ENCODE data around the gene BPIFB1. TPM values are rescaled to one million over a fixed set of nuclear protein-coding genes. Genes with fewer than 3 reads are reported as not detected.

BPIFB1 gene
- total and polyA plus RNA-seq, 2 of the 13 experiments (the other 11 are each of a cell fraction or from before 2014, with no cell fraction given) = 0.82 to 4.4 TPM

DNA sequence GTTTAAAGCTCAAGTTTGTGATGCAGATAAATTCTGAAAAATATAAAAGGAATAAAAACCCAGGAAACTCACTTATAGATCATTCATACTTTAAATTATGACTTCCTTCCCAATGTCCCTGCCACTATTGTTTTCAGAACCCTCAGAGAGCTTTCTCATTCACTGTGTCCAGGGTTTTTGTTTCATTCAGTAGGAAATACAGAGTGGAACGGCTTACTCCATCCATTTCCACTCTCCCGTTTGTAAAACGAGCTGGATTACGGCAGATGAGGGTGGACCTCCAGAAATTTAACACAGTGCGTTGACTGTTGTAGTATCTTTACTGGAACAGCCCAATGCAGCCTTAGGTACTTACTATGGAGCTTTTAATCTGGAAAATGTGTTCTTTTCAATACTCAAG lies 23.6 kb upstream of the BPIFB1 start:
- no peaks in the 10 kb centered on the region for H3K9me3 ChIP-seq (ENCODE audit: low read length)
- ATAC-seq (no peak), DNase-seq (ENCODE audit: low spot score) (no peak), FAIRE-seq (no peak)
- no peaks in the 10 kb centered on the region for H4K20me1 ChIP-seq (ENCODE audit: insufficient read depth, low read length)
- H3K4me3 ChIP-seq (replicated peaks in 1 of 3; ENCODE audit: insufficient read depth in 1 of 3, low read depth in 2 of 3, low read length in 3 of 3) = no peak overlapping the region
- H2AFZ ChIP-seq (ENCODE audit: low read length) = no peak overlapping the region
- no peaks in the 10 kb centered on the region for H3K36me3 ChIP-seq (replicated peaks in 1 of 2; ENCODE audit: control insufficient read depth in 1 of 2, insufficient read depth in 2 of 2, low read length in 2 of 2)
- intact Hi-C loops (cut with micrococcal nuclease; ENCODE audit: unreplicated experiment) (no loop called here), in situ Hi-C loops (cut with HindIII; ENCODE audit: extremely low pct_ligation_motif_present, low pct_unique_long_range_greater_than_20kb) (no loop called here)
- H3K27me3 ChIP-seq (ENCODE audit: control insufficient read depth in 1 of 2, insufficient read depth in 2 of 2, low read length in 2 of 2) = peaks cover 0 to 14% of the 10 kb centered on the region in 2 experiments; a peak in 2 of 5 replicates
- no peak overlapping the region for H3K4me2 ChIP-seq (ENCODE audit: low read depth, low read length)
- BruUV-seq (replicated peaks) = no TSS peak
- H3K9ac ChIP-seq (ENCODE audit: insufficient read depth, low read depth, low read length) = no peak overlapping the region
- TF ChIP-seq, protein P1, sequence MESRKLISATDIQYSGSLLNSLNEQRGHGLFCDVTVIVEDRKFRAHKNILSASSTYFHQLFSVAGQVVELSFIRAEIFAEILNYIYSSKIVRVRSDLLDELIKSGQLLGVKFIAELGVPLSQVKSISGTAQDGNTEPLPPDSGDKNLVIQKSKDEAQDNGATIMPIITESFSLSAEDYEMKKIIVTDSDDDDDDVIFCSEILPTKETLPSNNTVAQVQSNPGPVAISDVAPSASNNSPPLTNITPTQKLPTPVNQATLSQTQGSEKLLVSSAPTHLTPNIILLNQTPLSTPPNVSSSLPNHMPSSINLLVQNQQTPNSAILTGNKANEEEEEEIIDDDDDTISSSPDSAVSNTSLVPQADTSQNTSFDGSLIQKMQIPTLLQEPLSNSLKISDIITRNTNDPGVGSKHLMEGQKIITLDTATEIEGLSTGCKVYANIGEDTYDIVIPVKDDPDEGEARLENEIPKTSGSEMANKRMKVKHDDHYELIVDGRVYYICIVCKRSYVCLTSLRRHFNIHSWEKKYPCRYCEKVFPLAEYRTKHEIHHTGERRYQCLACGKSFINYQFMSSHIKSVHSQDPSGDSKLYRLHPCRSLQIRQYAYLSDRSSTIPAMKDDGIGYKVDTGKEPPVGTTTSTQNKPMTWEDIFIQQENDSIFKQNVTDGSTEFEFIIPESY (CRISPR knock-in tag; IDR thresholded peaks at IDR 0.05) = no peak
- no peak for TF ChIP-seq KAT7 (CRISPR knock-in tag; IDR thresholded peaks at IDR 0.05; ENCODE audit: borderline replicate concordance)
- no peak for TF ChIP-seq ZNF274 (CRISPR knock-in tag; IDR thresholded peaks at IDR 0.05)
- POLR2A ChIA-PET = no interaction called here
- 24% methylated on average over 5 of the region's 5 CpGs for whole genome bisulfite sequencing (ENCODE audit: low lambda C conversion rate)
- CTCF ChIA-PET (ENCODE audit: low intra/inter-chr PET ratio, low total read pairs) = no interaction called here
- H3K79me2 ChIP-seq (ENCODE audit: insufficient read depth, low read length) = no peaks in the 10 kb centered on the region
- H3K27ac ChIP-seq (ENCODE audit: extremely low read length, insufficient read depth, low read length) = no peak overlapping the region
- no peaks in the 10 kb centered on the region for H3K4me1 ChIP-seq (ENCODE audit: insufficient read depth, low read length)

DNA sequence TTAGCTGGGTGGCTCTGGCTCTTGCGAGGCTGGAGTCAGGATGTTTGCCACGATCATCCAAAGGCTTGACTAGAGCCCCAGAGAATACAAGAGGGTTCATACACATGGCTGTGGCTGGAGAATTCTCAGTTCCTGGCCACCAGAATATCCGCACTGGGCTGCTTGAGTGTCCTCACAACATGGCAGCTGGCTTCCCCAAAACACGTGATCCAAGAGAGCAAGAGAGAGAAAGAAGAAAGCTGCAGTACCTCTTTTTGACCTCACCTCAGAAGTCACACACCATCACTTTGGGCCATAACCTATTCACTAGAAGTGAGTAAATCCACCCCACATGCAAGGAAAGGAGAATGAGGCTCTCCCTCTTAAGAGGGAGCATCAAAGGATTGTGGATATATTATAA lies 21.5 kb upstream of the BPIFB1 start:
- Histone ChIP-seq H3K27me3 (ENCODE audit: control insufficient read depth in 1 of 2, insufficient read depth in 2 of 2, low read length in 2 of 2) (peaks cover 0 to 18% of the 10 kb centered on the region in 2 experiments; a peak in 2 of 5 replicates), H3K4me1 (ENCODE audit: insufficient read depth, low read length) (no peaks in the 10 kb centered on the region), H3K27ac (ENCODE audit: extremely low read length, insufficient read depth, low read length) (no peak overlapping the region), H3K36me3 (replicated peaks in 1 of 2; ENCODE audit: control insufficient read depth in 1 of 2, insufficient read depth in 2 of 2, low read length in 2 of 2) (no peaks in the 10 kb centered on the region), H4K20me1 (ENCODE audit: insufficient read depth, low read length) (no peaks in the 10 kb centered on the region), H3K79me2 (ENCODE audit: insufficient read depth, low read length) (no peaks in the 10 kb centered on the region), H3K4me3 (replicated peaks in 1 of 3; ENCODE audit: insufficient read depth in 1 of 3, low read depth in 2 of 3, low read length in 3 of 3) (no peak overlapping the region), H3K9me3 (ENCODE audit: low read length) (peaks cover 5% of the 10 kb centered on the region; the same call in 1 of the 2 replicates), H2AFZ (ENCODE audit: low read length) (no peak overlapping the region), H3K9ac (ENCODE audit: insufficient read depth, low read depth, low read length) (no peak overlapping the region), H3K4me2 (ENCODE audit: low read depth, low read length) (no peak overlapping the region)
- DNase-seq (ENCODE audit: low spot score) = no peak
- intact Hi-C loops (cut with micrococcal nuclease; ENCODE audit: unreplicated experiment) (no loop called here), in situ Hi-C loops (cut with HindIII; ENCODE audit: extremely low pct_ligation_motif_present, low pct_unique_long_range_greater_than_20kb) (loop anchor here (5.0 kb wide), 1 partner anchor 41 kb away; no protein-coding TSS in a partner anchor)
- ChIA-PET POLR2A (no interaction called here), CTCF (ENCODE audit: low intra/inter-chr PET ratio, low total read pairs) (interaction anchor here (3.0 to 3.2 kb wide), 2 partner anchors 31 to 38 kb away, joined by 42 to 47 read pairs; no protein-coding TSS in a partner anchor)
- ATAC-seq = no peak
- no peak for FAIRE-seq
- WGBS (ENCODE audit: low lambda C conversion rate) = 37% methylated on average over 4 of the region's 4 CpGs
- TF ChIP-seq, protein P2, sequence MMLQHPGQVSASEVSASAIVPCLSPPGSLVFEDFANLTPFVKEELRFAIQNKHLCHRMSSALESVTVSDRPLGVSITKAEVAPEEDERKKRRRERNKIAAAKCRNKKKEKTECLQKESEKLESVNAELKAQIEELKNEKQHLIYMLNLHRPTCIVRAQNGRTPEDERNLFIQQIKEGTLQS (CRISPR knock-in tag; IDR thresholded peaks at IDR 0.05) = no peak
- TF ChIP-seq ZNF235 (CRISPR knock-in tag; IDR thresholded peaks at IDR 0.05; ENCODE audit: borderline replicate concordance) (no peak), ZNF207 (IDR thresholded peaks at IDR 0.05; ENCODE audit: borderline replicate concordance) (no peak), YY1 (IDR thresholded peaks at IDR 0.05; ENCODE audit: insufficient read depth, insufficient replicate concordance, low read depth, low read length) (peak; percentile 34), SRF (IDR thresholded peaks at IDR 0.05; ENCODE audit: low read depth, low read length) (no peak)
- TF ChIP-seq, protein P3, sequence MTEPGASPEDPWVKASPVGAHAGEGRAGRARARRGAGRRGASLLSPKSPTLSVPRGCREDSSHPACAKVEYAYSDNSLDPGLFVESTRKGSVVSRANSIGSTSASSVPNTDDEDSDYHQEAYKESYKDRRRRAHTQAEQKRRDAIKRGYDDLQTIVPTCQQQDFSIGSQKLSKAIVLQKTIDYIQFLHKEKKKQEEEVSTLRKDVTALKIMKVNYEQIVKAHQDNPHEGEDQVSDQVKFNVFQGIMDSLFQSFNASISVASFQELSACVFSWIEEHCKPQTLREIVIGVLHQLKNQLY (CRISPR knock-in tag; IDR thresholded peaks at IDR 0.05) = no peak
- BruUV-seq (replicated peaks) = no TSS peak

All from HepG2 (cell line).